Lung (tissue), 12 donors: ENCODE measurements around the gene TEAD4. TPM values are rescaled to one million over a fixed set of nuclear protein-coding genes. Genes with fewer than 3 reads are reported as not detected.

Experiments used
- ATAC-seq: fragments of 200-7000 bp; cut with Tn5 transposase; one replicate; pipeline ENCODE4 v1.9.1; 2020; ENCODE audit warnings: moderate number of reproducible peaks; ENCODE audit not compliant: insufficient read depth, low FRiP score
- DNase-seq, 3 donors: peaks; one replicate each; pipeline ENCODE4 v3.0.0-alpha.2; 2013 to 2017
- H3K27ac ChIP-seq, 2 donors: one replicate each; pipeline ENCODE4 v1.5.1; 2013; ENCODE audit warnings: mild to moderate bottlenecking in 2 of 2, moderate library complexity in 2 of 2, control low read depth in 1 of 2, inconsistent platforms in 1 of 2, low read depth in 1 of 2, low read length in 1 of 2
- H3K27me3 ChIP-seq, 3 donors: one replicate each; pipeline ENCODE4 v1.5.1; 2013; ENCODE audit warnings: low read length in 2 of 3; ENCODE audit not compliant: control insufficient read depth in 3 of 3, insufficient read depth in 3 of 3
- H3K36me3 ChIP-seq, 4 donors: one replicate each; pipeline ENCODE4 v1.5.1; 2013; ENCODE audit warnings: low read length in 4 of 4, mild to moderate bottlenecking in 1 of 4, moderate library complexity in 1 of 4; ENCODE audit not compliant: control insufficient read depth in 4 of 4, insufficient read depth in 4 of 4
- H3K4me1 ChIP-seq, 5 donors: one replicate each; pipeline ENCODE4 v1.5.1; 2013; ENCODE audit warnings: low read length in 5 of 5, mild to moderate bottlenecking in 2 of 5, moderate library complexity in 1 of 5; ENCODE audit not compliant: control insufficient read depth in 5 of 5, insufficient read depth in 5 of 5
- H3K4me3 ChIP-seq: one replicate; pipeline ENCODE4 v1.5.1; 2013; ENCODE audit warnings: mild to moderate bottlenecking, control low read depth, moderate library complexity
- H3K9ac ChIP-seq, 2 donors: one replicate each; pipeline ENCODE4 v1.5.1; 2013; ENCODE audit warnings: low read length in 2 of 2, control low read depth in 1 of 2; ENCODE audit not compliant: insufficient read depth in 1 of 2
- H3K9me3 ChIP-seq, 4 donors: one replicate each; pipeline ENCODE4 v1.5.1; 2013; ENCODE audit warnings: low read length in 3 of 4, mild to moderate bottlenecking in 1 of 4, moderate library complexity in 1 of 4; ENCODE audit not compliant: control insufficient read depth in 4 of 4, insufficient read depth in 3 of 4
- CTCF ChIP-seq: IDR thresholded peaks from 2 replicates; pipeline ENCODE4 v1.5.1; 2012; ENCODE audit warnings: mild to moderate bottlenecking; ENCODE audit errors: control extremely low read depth, extremely low read depth
- WGBS, 2 donors: extraction: QIAGEN DNeasy Blood & Tissue Kit; methylation state at CpG; one replicate each; pipeline ENCODE4 v1.1.7; 2013; 5-methylcytosine and 5-hydroxymethylcytosine counted together
- polyA plus RNA-seq, 2 donors: library from polyadenylated mRNA; stranded (reverse); fragments of 200-250 nt; gene quantifications; one replicate each; pipeline ENCODE4 v1.2.1, GENCODE V29; 2013
- total RNA-seq, 2 donors: library from RNA; depleted of rRNA in 1 of 2; stranded (reverse); fragments of >200 nt in 1 of 2; gene quantifications; one replicate each; pipeline ENCODE4 v1.2.1, GENCODE V29; 2014 to 2021
- donor health status: control.
- donor health status: control.
- donor health status: Bipolar disorder and iron deficiency.
- donor health status: healthy.
- donor health status: DM: yes; HTN: yes; CAD: no.

TEAD4 gene
- total and polyA plus RNA-seq, 4 donors: 7.1 to 36.3 (median 28.8) TPM

GRCh38 chr12:3042826-3043225, 83.6 kb downstream of the TEAD4 start:
- no peak for TF ChIP-seq CTCF
- Histone ChIP-seq H3K9me3 (no peaks in the 10 kb centered on the region), H3K36me3 (peaks cover 0 to 29% (median 0%) of the 10 kb centered on the region in 4 donors), H3K27ac (no peak overlapping the region), H3K4me3 (no peak overlapping the region), H3K27me3 (no peaks in the 10 kb centered on the region), H3K4me1 (peaks cover 0 to 8% (median 0%) of the 10 kb centered on the region in 5 donors), H3K9ac (no peak overlapping the region)
- no peak for DNase-seq
- WGBS, 2 donors: 85 to 90% methylated on average over 4 of the region's 4 CpGs
- ATAC-seq: no peak

DNA sequence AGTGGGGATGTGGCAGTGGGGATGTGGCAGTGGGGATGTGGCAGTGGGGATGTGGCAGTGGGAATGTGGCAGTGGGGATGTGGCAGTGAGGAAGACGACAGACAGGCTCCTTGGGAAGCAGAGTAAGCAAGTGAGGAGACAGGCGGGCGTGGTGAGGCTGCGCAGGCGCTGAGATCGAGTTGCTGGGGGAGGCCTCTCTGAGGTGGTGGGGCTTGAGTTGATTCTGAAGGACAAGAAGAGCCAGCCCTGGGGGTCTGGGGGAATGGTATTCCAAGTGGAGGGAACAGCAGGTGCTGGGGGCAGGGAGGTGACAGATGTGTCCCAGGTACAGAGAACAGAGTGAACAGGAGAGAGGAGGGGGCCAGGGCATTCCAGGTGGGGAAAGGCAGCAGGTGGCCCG, 84.2 kb downstream of the TEAD4 start:
- Histone ChIP-seq H3K4me1 (peaks cover 0 to 8% (median 0%) of the 10 kb centered on the region in 5 donors), H3K27ac (no peak overlapping the region), H3K27me3 (no peaks in the 10 kb centered on the region), H3K9me3 (no peaks in the 10 kb centered on the region), H3K36me3 (peaks cover 0 to 24% (median 0%) of the 10 kb centered on the region in 4 donors), H3K4me3 (no peak overlapping the region), H3K9ac (no peak overlapping the region)
- DNase-seq: no peak
- no peak for ATAC-seq
- WGBS, 2 donors: 93 to 95% methylated on average over 7 of the region's 7 CpGs
- no peak for TF ChIP-seq CTCF

DNA sequence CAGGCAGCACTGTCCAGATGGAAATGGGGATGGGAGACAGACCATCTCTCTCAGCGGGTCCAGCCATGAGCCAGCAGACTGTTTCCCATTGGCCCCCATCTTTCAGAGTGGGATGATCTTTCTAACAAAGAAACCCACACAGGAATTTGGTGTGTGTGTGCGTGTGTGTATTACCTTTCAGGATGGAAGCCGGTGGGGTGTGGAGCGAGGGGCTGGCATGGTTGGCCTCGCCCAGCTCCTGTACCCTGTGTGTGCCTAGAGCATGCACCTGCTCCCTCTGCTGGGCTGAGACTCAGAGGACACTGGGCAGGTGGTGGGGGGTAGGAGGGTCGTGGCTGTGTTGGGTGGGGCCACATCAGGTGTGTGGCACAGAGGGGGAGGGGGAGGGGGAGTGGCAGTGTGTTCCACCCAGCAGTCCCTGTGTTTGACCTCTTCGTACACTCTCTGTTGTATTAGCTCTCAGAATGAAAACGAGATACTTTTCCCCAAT, 85.0 kb downstream of the TEAD4 start:
- no peak for TF ChIP-seq CTCF

DNA sequence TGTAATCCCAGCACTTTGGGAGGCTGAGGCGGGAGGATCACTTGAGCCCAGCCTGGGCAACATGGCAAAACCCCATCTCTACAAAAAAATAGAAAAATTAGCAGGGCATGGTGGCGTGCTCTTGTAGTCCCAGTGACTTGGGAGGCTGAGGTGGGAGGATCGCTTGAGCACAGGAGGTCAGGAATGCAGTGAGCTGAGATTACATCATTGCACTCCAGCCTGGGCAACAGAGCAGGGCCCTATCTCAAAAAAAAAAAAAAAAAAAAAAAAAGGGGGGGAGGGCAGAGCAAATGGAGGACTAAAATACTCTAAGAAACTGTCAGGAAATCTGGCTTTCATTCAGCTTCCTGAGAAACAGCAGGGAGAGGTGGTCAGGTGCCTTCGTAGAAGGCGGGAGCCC, 86.3 kb downstream of the TEAD4 start:
- Histone ChIP-seq H3K27me3 (no peaks in the 10 kb centered on the region), H3K4me1 (peaks cover 0 to 8% (median 3%) of the 10 kb centered on the region in 5 donors), H3K9me3 (no peaks in the 10 kb centered on the region), H3K36me3 (peaks cover 0 to 8% (median 0%) of the 10 kb centered on the region in 4 donors), H3K9ac (no peak overlapping the region), H3K27ac (peak overlapping the region in 1 of 2 donors; percentile 47), H3K4me3 (no peak overlapping the region)
- DNase-seq (no peak), ATAC-seq (no peak)
- WGBS, 2 donors: 74 to 80% methylated on average over 5 of the region's 5 CpGs
- TF ChIP-seq CTCF: no peak

More for the DNA sequence above, 85.0 kb downstream of the TEAD4 start:
- H3K4me3 ChIP-seq: no peak overlapping the region
- 80% methylated on average over 8 of the region's 8 CpGs for WGBS, 2 donors
- H3K9me3 ChIP-seq: no peaks in the 10 kb centered on the region
- H3K4me1 ChIP-seq: peaks cover 0 to 8% (median 0%) of the 10 kb centered on the region in 5 donors
- no peak overlapping the region for H3K27ac ChIP-seq
- H3K27me3 ChIP-seq: no peaks in the 10 kb centered on the region
- no peak overlapping the region for H3K9ac ChIP-seq
- ATAC-seq (no peak), DNase-seq (no peak)
- peaks cover 0 to 19% (median 0%) of the 10 kb centered on the region in 4 donors for H3K36me3 ChIP-seq
